Activated T-cell treated with anti-CD3 and anti-CD28 coated beads for 4 hours (primary cell): ENCODE data around the gene TNS3.
"Not testable (repeated sequence)": the region's sequence is repeated elsewhere in the genome, so short reads cannot be mapped to it uniquely, and the experiment has no call there.

ENCODE experiments used
- DNase-seq: peaks from one replicate; pipeline ENCODE4 v3.0.0-alpha.2; 2020

The TNS3 gene

DNA sequence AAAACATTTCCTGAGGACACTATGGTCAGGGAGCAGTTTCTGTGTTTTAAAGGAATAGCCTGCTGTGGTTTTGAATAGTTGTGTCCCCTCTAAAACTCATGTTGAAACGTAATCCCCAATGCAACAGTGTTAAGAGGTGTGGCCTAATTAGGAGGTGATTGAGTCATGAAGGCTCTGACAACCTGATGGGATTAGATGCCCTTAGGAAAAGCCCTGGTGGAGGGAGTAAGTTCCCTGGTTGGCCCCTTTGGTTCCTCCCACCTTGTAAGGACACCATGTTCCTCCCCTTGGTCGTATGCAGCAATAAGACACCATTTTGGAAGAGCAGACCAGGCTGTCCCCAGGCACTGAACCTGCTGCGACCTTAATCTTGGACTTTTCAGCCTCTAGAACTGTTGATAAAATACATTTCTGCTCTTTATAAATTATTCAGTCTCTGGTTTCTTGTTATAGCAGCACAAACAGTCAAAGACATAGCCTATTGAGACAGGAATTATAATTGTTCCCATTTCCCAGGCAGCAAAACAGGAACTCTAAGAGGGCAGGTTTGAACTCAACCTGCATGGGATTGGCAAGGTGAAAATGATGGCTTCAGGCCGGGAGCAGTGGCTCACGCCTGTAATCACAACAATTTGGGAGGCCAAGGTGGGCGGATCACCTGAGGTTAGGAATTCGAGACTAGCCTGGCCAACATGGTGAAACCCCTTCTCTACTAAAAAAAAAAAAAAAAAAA lies 20.5 kb upstream of the TNS3 start:
- no peak for DNase-seq

DNA sequence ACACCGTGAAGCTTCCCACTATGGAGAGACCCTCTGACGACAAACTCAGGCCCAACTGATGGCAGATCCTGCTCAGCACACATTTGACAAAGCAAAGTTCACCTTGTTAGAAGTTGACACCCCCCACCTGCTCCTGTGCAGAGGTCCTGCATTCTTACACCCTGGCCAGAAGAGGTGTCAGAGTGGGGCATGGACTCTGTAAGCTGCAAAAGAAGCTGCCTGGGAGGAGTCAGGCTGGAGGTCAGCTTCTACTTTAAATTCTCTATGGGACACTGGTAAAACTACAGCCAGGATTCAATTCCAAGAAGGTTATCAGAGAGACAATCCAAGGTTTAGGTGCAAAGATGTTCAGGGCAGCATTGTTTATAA lies 20.0 kb upstream of the TNS3 start:
- DNase-seq = no peak

DNA sequence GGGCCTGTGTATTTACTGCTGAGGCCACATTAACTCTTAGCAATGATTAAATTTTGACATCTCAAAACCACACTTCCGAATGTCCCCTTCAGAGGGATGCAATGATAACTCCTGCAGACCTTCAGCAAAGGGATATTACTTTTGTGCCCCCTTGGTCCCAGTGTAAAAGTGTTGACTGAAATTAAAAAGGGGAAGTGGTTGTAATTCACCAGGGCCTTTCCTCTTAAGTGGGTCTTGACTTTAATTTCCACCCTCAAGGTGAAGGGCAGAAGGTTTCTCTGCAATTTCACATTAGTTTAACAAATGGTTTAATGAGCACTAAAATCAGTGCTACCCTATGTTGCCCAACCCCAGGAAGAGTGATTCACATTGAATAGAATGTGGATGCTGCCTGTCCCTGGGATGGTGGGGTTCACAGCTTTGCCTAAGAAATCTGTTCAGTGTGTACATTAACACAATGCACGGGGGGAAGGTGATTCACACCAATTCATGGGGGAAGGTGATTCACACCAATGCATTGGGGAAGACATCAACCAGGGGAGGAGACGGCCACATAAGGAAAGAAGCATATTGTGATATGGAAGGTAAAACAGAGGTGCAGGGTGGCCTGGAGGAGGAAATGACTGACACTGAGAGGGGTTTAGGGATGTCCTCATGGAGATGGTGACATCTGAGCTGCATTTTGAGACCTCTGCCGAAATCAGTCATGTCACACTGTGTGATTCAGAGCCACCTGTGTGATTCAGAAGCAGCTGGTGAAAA lies 19.4 kb upstream of the TNS3 start:
- no peak for DNase-seq

DNA sequence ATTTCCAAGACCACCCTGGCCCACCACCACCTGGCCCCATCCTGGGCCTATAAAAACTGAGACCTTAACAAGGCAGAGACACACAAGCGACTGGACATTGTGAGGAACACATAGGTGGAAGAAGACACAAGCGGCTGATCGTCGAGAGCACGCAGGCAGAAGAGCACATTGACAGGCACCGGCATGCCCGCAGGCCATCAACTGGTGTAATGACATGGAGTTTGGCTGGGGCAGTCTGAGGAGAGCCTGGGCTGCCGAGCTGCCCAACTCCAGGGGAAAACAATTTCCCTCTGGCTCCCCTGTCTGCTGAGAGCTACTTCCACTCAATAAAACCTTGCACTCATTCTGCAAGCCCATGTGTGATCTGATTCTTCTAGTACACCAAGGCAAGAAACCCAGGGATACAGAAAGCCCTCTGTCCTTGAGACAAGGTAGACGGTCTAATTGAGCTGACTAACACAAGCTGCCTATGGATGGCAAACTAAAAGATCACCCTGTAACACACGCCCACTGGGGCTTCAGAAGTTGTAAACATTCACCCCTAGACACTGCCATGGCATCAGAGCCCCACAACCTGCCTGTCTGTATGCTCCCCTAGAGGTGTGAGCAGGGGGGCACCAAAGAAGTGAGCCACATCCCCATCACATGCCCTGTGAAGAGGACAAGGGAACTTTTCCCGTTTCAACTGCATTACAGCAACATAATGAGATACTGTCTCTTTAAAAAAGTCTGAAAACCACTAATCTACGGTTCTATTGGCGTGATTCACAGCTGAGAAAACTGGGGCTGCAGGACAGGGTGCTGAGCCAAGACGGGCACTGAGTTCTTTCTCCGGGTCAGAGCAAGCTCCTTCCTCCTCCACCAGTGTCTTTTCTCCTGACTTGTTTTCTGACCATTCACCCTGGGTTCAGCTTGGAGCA lies 18.5 kb upstream of the TNS3 start:
- DNase-seq = no peak

DNA sequence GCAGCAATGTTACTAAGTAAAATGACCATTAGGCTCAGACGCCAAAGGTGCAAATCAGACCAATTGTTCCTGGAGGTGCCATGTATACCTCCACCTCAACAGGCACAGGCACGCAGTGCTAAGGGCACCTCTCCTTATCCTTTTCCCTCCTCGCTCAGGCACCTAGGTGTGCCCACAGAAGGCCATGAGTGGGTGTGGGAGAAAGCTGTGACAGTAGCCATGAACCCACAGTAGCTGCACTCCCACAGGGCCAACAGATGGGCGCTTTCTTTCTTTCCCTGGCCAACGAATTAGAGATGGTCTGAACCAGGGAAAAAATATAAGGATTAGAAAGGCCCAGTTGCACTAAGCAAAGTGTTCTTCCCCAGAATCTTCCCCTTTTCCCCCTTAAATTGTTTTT lies 15.5 kb upstream of the TNS3 start:
- DNase-seq = no peak

DNA sequence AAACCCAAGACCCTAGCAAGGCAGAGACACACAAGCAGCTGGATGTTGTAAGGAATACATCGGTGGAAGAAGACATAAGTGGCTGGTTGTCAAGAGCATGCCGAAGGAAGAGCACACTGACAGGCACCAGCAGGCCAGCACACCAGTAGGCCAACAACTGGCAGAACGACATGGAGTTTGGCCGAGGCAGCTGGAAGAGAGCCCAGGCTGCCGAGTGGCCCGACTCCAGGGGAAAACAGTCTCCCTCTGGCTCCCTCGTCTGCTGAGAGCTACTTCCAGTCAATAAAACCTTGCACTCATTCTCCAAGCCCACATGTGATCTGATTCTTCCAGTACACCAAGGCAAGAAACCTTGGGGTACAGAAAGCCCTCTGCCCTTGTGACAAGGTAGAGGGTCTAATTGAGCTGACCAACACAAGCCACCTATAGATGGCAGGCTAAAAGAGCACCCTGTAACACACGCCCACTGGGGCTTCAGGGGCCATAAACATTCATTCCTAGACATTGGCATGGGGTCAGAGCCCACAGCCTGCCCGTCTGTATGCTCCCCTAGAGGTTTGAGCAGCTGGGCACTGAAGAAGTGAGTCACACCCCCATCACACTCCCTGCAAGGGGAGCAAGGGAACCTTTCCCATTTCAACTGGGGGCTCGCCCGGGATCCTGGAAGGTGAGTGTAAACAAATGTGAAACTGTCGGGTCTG lies 14.7 kb upstream of the TNS3 start:
- no peak for DNase-seq

DNA sequence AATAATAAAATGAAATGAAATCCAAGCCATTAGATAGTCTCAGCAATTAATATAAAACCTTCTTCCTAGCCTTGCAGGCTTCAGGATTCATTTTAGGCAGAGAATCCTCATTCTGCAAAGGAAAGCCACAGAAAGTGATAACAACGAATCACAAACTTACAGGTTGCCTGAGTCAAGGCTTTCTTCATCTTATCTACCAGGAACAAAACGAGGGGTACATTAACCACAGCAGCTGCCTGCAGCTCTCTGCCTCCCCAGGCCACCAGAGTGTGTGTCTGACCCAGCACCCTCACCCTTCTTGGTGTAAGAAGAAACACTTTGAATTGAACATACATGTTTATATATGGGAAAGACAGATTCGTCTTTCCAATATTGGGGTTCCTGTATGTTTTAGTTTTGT lies 12.5 kb upstream of the TNS3 start:
- DNase-seq = no peak

DNA sequence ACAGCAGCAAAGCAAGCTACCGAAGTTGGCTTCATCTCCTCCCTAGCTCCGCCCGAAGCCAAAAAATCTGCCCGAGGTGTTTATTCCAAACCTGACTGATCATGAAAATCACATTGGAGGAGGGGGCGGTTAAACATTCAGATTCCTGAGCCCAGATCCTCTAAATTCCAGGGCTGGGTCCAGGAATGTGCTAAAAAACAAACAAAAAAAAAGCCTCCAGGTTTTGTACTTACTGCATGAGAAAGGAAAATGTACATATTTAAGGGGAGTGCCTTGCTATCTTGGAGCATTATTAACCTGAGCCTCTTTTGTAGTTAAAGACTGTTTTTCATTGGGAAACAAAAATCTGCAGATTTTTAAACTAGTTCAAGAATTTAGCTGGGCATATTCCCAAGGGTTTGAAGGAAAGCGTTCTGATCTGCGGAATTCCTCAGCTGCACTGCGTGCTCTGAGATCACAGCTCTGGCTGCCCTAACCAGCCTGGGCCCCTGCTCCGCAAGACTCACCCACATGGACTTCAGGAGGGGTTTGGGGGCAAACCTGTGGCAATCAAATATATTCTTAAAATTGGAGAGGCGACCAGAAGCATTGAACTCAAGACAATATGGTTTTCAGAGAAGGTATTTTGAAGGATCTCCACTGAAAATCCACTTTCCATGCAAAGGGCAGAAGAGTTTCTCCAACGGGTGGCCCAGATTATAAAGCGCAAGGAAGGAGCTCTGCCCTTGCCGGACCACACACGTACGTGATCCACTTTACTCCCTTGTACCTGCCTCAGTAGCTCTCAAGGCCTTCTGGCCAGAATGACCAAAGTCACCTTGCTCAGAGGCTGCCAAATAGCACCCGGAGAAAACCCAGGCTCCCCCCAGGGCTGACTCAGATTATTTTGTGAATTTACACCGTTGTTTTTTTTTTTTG lies 10.0 kb upstream of the TNS3 start:
- no peak for DNase-seq

DNA sequence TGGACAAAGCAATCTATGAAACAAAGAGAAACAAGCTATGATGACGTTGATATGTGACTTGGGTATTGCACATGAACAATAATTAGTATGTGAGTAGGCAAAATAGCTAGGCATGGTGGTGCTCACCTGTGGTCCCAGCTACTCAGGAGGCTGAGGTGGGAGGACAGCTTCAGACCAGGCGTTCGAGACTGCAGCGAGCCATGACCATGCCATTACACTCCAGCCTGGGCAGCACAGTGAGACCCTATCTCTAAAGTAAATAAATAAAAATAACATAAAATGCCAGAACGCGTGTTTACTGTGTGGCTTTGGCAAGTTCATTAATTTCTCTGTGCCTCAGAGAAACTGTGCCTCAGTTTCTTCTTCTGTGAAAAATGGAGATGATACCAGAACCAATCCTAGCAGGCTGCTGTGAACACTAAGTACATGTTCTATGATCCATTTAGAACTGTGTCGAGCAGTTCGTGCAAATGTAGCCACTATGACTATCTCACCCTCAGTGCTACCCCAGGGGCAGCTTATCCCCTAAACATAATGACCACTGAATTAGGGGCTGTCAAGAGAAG lies 9.3 kb upstream of the TNS3 start:
- no peak for DNase-seq

DNA sequence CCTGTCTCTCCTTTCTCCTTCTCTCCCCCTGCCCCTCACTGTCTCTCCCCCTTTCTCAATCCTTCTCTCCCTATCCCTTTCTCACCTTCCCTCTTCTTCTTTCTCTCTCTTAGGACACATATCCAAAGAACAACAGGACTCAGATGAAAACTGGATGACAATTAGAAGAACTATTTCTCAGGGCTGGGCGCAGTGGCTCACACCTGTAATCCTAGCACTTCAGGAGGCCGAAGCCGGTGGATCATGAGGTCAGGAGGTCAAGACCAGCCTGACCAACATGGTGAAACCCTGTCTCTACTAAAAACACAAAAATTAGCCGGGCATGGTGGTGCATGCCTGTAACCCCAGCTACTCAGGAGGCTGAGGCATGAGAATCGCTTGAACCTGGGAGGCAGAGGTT lies 8.3 kb upstream of the TNS3 start:
- DNase-seq = not testable (repeated sequence)

DNA sequence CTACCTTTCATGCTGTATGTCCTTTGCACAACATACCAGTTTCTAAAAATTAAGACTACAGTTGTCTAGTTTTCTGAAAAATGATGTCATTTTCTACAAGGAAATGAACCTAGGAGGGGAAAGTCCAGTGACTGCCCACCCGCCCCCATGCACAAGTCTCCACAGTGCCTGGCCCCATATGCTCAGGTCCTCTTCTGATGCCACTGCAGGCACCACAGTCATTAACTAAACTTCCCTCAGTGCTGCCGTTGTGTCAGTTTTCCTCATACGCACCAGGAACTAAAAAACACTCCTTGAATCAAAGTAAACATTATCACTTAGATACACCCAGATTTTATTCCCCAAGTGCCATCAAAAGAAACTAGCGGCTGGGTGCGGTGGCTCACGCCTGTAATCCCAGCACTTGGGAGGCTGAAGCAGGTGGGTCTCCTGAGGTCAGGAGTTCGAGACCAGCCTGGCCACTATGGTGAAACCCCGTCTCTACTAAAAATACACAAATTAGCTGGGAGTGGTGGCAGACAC lies 6.9 kb upstream of the TNS3 start:
- no peak for DNase-seq

DNA sequence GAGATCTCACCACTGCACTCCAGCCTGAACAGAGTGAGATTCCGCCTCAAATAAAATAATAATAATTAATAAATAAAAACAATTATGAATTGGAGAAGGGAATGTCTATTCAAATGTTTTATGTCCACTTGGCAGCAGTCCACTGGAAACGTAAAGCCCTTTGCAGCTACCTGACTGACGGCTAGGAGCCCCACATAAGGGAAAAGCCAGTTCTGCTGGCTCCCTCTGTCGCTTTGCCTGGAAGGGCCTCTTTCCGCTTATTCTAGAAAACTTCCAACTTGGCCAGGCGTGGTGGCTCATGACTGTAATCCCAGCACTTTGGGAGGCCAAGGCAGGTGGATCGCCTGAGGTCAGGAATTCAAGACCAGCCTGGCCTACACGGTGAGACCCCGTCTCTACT lies 6.1 kb upstream of the TNS3 start:
- DNase-seq = no peak

DNA sequence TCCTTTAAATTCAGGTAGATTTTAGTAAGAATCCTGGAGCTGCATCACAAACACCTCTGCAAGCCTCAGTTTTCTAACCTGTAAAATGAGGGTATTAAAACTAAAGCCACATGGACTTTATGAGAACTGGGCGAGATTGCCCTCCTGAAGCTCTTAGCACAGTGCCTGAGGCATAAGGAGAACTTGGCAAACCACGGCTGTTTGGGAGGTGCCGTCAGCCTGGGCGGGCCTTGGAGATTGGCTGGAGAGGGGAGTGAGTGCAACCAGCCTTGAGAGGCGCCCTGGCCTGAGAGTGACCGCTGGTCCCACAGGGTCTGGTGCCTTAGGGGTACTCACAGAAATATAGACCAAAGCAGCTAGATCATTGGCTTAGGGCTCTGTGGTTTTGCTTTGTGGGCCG lies 5.4 kb upstream of the TNS3 start:
- no peak for DNase-seq

DNA sequence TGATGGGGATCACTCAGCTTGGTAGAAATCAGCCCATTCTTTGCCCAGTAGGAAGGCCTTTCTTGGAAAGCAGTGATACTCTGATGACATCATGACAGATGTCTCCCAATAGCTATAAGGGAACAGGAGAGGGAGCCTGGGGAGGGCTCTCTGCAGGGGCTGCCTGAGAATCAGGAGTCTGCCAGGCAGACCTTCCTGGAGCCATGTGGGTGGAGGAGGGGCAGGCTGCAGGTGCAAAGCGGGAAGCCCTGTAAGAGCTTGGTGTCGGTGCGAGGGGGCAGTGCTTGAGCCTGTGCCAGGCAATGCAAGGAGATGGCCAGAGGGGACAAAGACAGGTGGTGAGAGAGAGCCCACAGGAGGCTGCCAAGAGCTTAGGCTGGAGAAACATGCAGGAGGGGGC lies 5.0 kb upstream of the TNS3 start:
- no peak for DNase-seq

DNA sequence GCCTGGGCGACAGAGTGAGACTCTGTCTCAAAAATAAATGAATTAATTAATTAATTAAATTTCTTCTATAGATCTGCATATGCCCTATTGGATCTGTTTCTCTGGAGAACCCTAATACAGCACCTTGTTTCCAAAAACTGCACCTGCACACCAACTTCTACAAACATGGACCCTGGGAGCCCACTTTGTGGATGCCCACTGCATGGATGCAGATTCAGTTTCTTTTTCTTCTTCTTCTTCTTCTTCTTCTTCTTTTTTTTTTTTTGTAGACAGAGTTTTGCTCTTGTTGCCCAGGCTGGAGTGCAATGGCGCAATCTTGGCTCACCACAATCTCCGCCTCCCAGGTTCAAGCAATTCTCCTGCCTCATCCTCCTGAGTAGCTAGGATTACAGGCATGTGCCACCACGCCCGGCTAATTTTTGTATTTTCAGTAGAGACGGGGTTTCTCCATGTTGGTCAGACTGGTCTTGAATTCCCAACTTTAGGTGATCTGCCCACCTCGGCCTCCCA lies 4.3 kb upstream of the TNS3 start:
- DNase-seq = not testable (repeated sequence)

DNA sequence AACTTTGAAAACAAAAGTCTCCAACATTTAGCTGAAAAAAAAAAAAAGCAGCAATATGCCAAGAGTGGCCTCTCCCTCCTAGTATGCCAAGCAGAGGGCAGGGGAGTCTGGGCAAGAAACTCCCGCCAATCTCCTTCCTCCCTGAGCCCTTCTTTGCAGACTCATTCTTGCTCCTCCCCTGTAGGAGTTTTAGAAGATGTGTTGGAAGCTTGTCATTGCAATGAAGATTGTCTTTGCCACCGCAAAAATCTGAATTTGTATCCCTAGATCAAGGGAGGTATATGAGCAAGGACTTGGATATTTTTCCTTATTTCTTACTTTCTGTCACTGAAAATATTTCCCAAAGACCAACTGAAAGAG lies 2.6 kb upstream of the TNS3 start:
- no peak for DNase-seq

DNA sequence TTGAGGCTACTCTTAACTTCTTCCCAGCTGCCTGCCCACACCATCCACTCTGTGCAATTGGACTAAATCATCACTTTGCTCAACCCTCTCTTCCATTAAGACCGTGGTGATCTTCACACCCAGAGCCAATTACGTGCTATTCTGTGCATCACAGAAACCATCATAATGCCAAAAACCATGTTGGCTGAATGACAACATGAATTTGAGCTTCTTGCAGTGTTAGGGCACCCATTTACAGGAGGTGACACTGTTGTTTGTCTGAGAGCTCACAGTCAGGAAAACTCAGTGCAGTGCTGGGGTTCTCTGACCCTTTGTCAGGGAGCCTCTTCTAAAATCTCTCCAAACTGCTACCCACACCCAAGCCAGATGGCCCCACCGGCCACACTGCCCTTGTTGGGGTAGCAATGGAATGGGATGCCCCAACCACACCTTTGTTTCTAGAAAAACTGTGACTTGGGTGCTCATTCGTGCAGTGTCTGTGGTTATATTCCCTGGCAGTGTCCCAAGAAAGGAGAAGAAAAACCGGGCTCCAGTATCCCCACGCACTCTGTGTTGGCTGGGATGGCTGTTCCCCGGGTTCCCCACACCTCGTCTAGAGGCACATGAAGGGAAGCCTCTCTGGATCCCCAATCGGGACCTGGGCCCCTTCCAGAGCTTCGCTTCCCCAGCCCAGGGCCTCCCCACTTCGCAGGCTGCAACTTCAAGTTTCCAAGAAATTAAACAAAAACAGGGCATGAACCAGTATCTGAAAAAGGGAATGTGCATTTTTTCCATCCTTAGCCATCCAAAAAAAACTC lies 2.0 kb upstream of the TNS3 start:
- DNase-seq = no peak

DNA sequence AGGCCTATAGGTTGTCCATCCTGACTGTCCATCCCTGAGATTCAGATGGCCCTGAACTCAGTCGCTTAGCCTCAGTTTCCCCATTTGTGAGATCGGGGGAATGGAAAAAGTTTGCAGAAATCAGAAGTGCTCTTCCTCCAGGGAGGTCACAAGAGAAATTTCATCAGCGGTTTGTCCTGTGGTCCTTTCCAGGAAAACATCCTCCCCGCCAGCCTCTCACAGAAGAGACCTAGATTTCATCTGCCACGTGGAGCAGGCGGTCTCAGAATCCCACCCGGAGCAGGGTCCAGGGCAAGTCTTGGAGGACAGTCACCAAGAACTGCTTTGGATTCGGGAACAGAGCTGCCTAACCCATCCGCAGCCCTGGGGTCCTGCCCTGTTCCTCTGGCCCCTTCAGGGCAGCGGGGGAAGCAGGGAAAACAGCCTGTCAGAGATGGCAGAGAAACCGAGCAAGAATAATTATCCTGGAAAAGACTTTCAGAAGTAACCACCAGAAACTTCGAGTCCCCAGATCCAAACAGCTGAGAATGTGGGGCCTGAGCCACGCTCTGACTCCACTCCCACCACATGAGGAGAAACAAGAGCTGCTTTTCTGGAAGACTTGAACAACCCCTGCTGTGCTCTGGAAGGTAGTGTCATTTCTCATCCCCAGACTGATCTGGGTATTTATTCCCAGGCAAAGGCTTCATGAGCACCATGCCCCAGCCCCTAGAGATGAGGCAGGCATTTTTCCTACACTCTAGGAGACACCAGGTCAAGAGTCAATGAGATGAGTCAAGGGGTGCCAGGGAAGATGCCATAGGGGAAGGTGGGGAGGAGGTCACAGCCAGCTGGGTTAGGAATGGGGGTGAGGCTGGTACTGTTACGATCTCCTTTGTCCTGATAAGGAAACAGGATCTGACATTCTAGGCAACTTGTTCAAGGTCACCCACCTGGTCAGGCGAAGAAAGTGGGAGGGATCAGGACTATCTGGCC lies 1.1 kb upstream of the TNS3 start:
- DNase-seq = no peak

DNA sequence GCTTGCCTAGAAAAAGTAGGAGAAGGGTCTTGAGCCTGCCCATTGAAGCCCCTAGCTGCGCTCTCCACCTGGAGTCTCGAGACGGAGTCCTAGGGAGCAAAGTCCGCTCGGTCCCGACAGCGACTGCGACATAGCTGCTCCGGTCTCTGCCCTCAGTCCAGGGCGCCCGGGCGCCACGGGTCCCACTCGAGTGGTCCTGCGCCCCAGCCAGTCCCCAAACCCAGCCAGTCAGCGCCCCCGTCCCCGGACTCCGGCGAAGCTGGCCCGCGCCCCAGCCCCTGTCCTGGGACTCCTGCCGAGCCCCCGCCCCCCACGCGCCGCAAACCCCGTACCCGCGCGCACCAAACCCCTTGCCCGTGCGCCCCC lies 490 bp downstream of the TNS3 start:
- DNase-seq = no peak
